Stimulated activated naive CD8-positive, alpha-beta T cell treated with anti-CD3 and anti-CD28 coated beads, Interleukin-15, Interleukin-2, amounts not matched to agents 100 ng/mL and 50 ng/mL, for 24 hours (primary cell): Measurements from ENCODE around the gene PLPP1.
"Not testable (repeated sequence)": the region's sequence is repeated elsewhere in the genome, so short reads cannot be mapped to it uniquely, and the experiment has no call there.

Source experiments
- H3K27ac Mint-ChIP-seq: one replicate; pipeline ENCODE4 v1.8.0; 2021; ENCODE audit warnings: mild to moderate bottlenecking, mixed read lengths
- H3K27me3 Mint-ChIP-seq: one replicate; pipeline ENCODE4 v1.8.0; 2021; ENCODE audit warnings: mixed read lengths
- H3K36me3 Mint-ChIP-seq: one replicate; pipeline ENCODE4 v1.8.0; 2021; ENCODE audit warnings: low read depth, mixed read lengths
- H3K4me1 Mint-ChIP-seq: one replicate; pipeline ENCODE4 v1.8.0; 2021; ENCODE audit warnings: low read depth, mixed read lengths
- H3K4me3 Mint-ChIP-seq: one replicate; pipeline ENCODE4 v1.8.0; 2021; ENCODE audit warnings: mild to moderate bottlenecking, mixed read lengths
- H3K9me3 Mint-ChIP-seq: one replicate; pipeline ENCODE4 v1.8.0; 2021; ENCODE audit warnings: mixed read lengths

Gene PLPP1

GRCh38 chr5:55533521-55534435 is 986 bp downstream of the PLPP1 start:
- Mint-ChIP-seq H3K27me3 (no peaks in the 10 kb centered on the region), H3K9me3 (no peaks in the 10 kb centered on the region), H3K4me1 (peaks cover 46% of the 10 kb centered on the region), H3K36me3 (peaks cover 6% of the 10 kb centered on the region), H3K4me3 (peak overlapping the region; percentile 89), H3K27ac (peak overlapping the region; percentile 57)

GRCh38 chr5:55530669-55531068 is 4.1 kb downstream of the PLPP1 start:
- Mint-ChIP-seq H3K27ac (no peak overlapping the region), H3K9me3 (no peaks in the 10 kb centered on the region), H3K27me3 (no peaks in the 10 kb centered on the region), H3K36me3 (peaks cover 6% of the 10 kb centered on the region), H3K4me3 (no peak overlapping the region), H3K4me1 (peaks cover 37% of the 10 kb centered on the region)

GRCh38 chr5:55524816-55525215 is 9.9 kb downstream of the PLPP1 start:
- Mint-ChIP-seq H3K9me3 (no peaks in the 10 kb centered on the region), H3K27ac (no peak overlapping the region), H3K27me3 (no peaks in the 10 kb centered on the region), H3K4me1 (peaks cover 25% of the 10 kb centered on the region), H3K36me3 (peaks cover 3% of the 10 kb centered on the region), H3K4me3 (no peak overlapping the region)

- Mint-ChIP-seq H3K36me3 (peaks cover 9% of the 10 kb centered on the region), H3K27ac (no peak overlapping the region), H3K27me3 (no peaks in the 10 kb centered on the region), H3K4me3 (no peak overlapping the region), H3K9me3 (no peaks in the 10 kb centered on the region), H3K4me1 (peaks cover 25% of the 10 kb centered on the region)
These were observed 11.5 kb downstream of the PLPP1 start for GRCh38 chr5:55523293-55523692.

- Mint-ChIP-seq H3K27me3 (no peaks in the 10 kb centered on the region), H3K4me3 (no peak overlapping the region), H3K4me1 (peaks cover 25% of the 10 kb centered on the region), H3K9me3 (no peaks in the 10 kb centered on the region), H3K27ac (no peak overlapping the region), H3K36me3 (peaks cover 9% of the 10 kb centered on the region)
These were observed 12.9 kb downstream of the PLPP1 start for GRCh38 chr5:55521881-55522280.

GRCh38 chr5:55520117-55520839 is 14.5 kb downstream of the PLPP1 start:
- Mint-ChIP-seq H3K4me3 (no peak overlapping the region), H3K27me3 (no peaks in the 10 kb centered on the region), H3K4me1 (peaks cover 19% of the 10 kb centered on the region), H3K27ac (no peak overlapping the region), H3K36me3 (peaks cover 12% of the 10 kb centered on the region), H3K9me3 (no peaks in the 10 kb centered on the region)

GRCh38 chr5:55518831-55519390 is 15.9 kb downstream of the PLPP1 start:
- Mint-ChIP-seq H3K4me3 (no peak overlapping the region), H3K27me3 (no peaks in the 10 kb centered on the region), H3K27ac (no peak overlapping the region), H3K9me3 (no peaks in the 10 kb centered on the region), H3K36me3 (peaks cover 12% of the 10 kb centered on the region), H3K4me1 (peaks cover 10% of the 10 kb centered on the region)

GRCh38 chr5:55517804-55518203 is 17.0 kb downstream of the PLPP1 start:
- Mint-ChIP-seq H3K4me1 (peaks cover 10% of the 10 kb centered on the region), H3K9me3 (no peaks in the 10 kb centered on the region), H3K36me3 (peaks cover 12% of the 10 kb centered on the region), H3K27me3 (no peaks in the 10 kb centered on the region), H3K27ac (no peak overlapping the region), H3K4me3 (no peak overlapping the region)

GRCh38 chr5:55511010-55511409 is 23.8 kb downstream of the PLPP1 start:
- H3K27me3 Mint-ChIP-seq = no peaks in the 10 kb centered on the region
- no peaks in the 10 kb centered on the region for H3K9me3 Mint-ChIP-seq
- peaks cover 3% of the 10 kb centered on the region for H3K36me3 Mint-ChIP-seq

GRCh38 chr5:55510523-55510880 is 24.3 kb downstream of the PLPP1 start:
- Mint-ChIP-seq H3K36me3 (no peaks in the 10 kb centered on the region), H3K27ac (no peak overlapping the region)

More at GRCh38 chr5:55511010-55511409, 23.8 kb downstream of the PLPP1 start:
- Mint-ChIP-seq H3K4me3 (no peak overlapping the region), H3K4me1 (peaks cover 7% of the 10 kb centered on the region), H3K27ac (no peak overlapping the region)

GRCh38 chr5:55509796-55510522 is 24.8 kb downstream of the PLPP1 start:
- no peak overlapping the region for H3K4me3 Mint-ChIP-seq
- no peaks in the 10 kb centered on the region for H3K9me3 Mint-ChIP-seq
- H3K27me3 Mint-ChIP-seq = no peaks in the 10 kb centered on the region
- H3K4me1 Mint-ChIP-seq = peaks cover 9% of the 10 kb centered on the region
- H3K27ac Mint-ChIP-seq = no peak overlapping the region
- H3K36me3 Mint-ChIP-seq = no peaks in the 10 kb centered on the region

More at GRCh38 chr5:55510523-55510880, 24.3 kb downstream of the PLPP1 start:
- Mint-ChIP-seq H3K27me3 (no peaks in the 10 kb centered on the region), H3K4me1 (peaks cover 5% of the 10 kb centered on the region), H3K9me3 (no peaks in the 10 kb centered on the region), H3K4me3 (no peak overlapping the region)

- Mint-ChIP-seq H3K27ac (no peak overlapping the region), H3K4me1 (peaks cover 5% of the 10 kb centered on the region)
These were observed 25.7 kb downstream of the PLPP1 start for GRCh38 chr5:55509097-55509496.

GRCh38 chr5:55507574-55507973 is 27.2 kb downstream of the PLPP1 start:
- H3K27ac Mint-ChIP-seq = no peak overlapping the region
- H3K4me1 Mint-ChIP-seq = peaks cover 13% of the 10 kb centered on the region
- no peak overlapping the region for H3K4me3 Mint-ChIP-seq
- H3K36me3 Mint-ChIP-seq = no peaks in the 10 kb centered on the region
- no peaks in the 10 kb centered on the region for H3K27me3 Mint-ChIP-seq
- no peaks in the 10 kb centered on the region for H3K9me3 Mint-ChIP-seq

More at GRCh38 chr5:55509097-55509496, 25.7 kb downstream of the PLPP1 start:
- Mint-ChIP-seq H3K27me3 (no peaks in the 10 kb centered on the region), H3K9me3 (no peaks in the 10 kb centered on the region), H3K36me3 (no peaks in the 10 kb centered on the region), H3K4me3 (no peak overlapping the region)

- H3K9me3 Mint-ChIP-seq, H3K36me3 Mint-ChIP-seq, H3K27me3 Mint-ChIP-seq, H3K4me3 Mint-ChIP-seq, H3K27ac Mint-ChIP-seq: not testable (repeated sequence)
- peaks cover 14% of the 10 kb centered on the region for H3K4me1 Mint-ChIP-seq
These were observed 29.1 kb downstream of the PLPP1 start for GRCh38 chr5:55505711-55506110.
